Fibroblast of skin of scalp (primary cell): ENCODE measurements around the gene GNL2.
"Not testable (repeated sequence)": the region's sequence is repeated elsewhere in the genome, so short reads cannot be mapped to it uniquely, and the experiment has no call there.

Source experiments
- DNase-seq: peaks from one replicate; pipeline ENCODE4 v3.0.0-alpha.2; 2013

The GNL2 gene

GRCh38 chr1:37606481-37607263 is 10.9 kb upstream of the GNL2 start:
- DNase-seq = peak; percentile 18

- no peak for DNase-seq
These were observed 10.2 kb upstream of the GNL2 start for GRCh38 chr1:37605806-37606474.

GRCh38 chr1:37605061-37605650 is 9.4 kb upstream of the GNL2 start:
- no peak for DNase-seq

GRCh38 chr1:37602750-37603694 is 7.3 kb upstream of the GNL2 start:
- DNase-seq = peak; percentile 37

GRCh38 chr1:37601441-37601840 is 5.7 kb upstream of the GNL2 start:
- DNase-seq = no peak

- no peak for DNase-seq
These were observed 4.2 kb upstream of the GNL2 start for GRCh38 chr1:37599940-37600339.

- DNase-seq = no peak
These were observed 488 bp upstream of the GNL2 start for GRCh38 chr1:37596182-37596667.

- no peak for DNase-seq
These were observed 2.0 kb downstream of the GNL2 start for GRCh38 chr1:37593726-37594125.

- no peak for DNase-seq
These were observed 6.8 kb downstream of the GNL2 start for GRCh38 chr1:37588939-37589338.

GRCh38 chr1:37584544-37584943 is 11.2 kb downstream of the GNL2 start:
- DNase-seq = not testable (repeated sequence)

GRCh38 chr1:37575692-37576091 is 20.0 kb downstream of the GNL2 start:
- no peak for DNase-seq

- peak; percentile 40 for DNase-seq
These were observed 20.8 kb downstream of the GNL2 start for GRCh38 chr1:37574834-37575480.

- no peak for DNase-seq
These were observed 25.0 kb downstream of the GNL2 start for GRCh38 chr1:37570528-37571334.

GRCh38 chr1:37567023-37567422 is 28.7 kb downstream of the GNL2 start:
- DNase-seq = no peak

- DNase-seq = no peak
These were observed 30.8 kb downstream of the GNL2 start for GRCh38 chr1:37564892-37565291.

- no peak for DNase-seq
These were observed 32.8 kb downstream of the GNL2 start for GRCh38 chr1:37562984-37563383.

GRCh38 chr1:37561133-37562132 is 34.3 kb downstream of the GNL2 start:
- DNase-seq = peak; percentile 44

GRCh38 chr1:37560401-37561132 is 35.2 kb downstream of the GNL2 start:
- no peak for DNase-seq

GRCh38 chr1:37559957-37560379 is 35.8 kb downstream of the GNL2 start:
- not testable (repeated sequence) for DNase-seq
